Loucy (cell line): ENCODE results near the gene HID1.

ENCODE experiments used
- CTCF ChIP-seq: fragments of 200-600 bp; sonication (generic); conservative IDR thresholded peaks from 2 replicates; pipeline ENCODE4 v1.5.1; 2014; ENCODE audit warnings: mild to moderate bottlenecking, antibody characterized with exemption, low read length
- EZH2phosphoT487 ChIP-seq: fragments of 200-600 bp; IDR thresholded peaks from 2 replicates; pipeline ENCODE4 v1.6.1; 2018; ENCODE audit warnings: antibody characterized with exemption, mild to moderate bottlenecking, moderate library complexity, borderline replicate concordance

GRCh38 chr17:74922694-74923537 is 49.6 kb downstream of the HID1 start, which contains the start of gene USH1G:
- TF ChIP-seq CTCF (no peak), EZH2phosphoT487 (no peak)
